Skeletal muscle cell (primary cell): Measurements from ENCODE around the gene ENSA.
"Not testable (repeated sequence)": the region's sequence is repeated elsewhere in the genome, so short reads cannot be mapped to it uniquely, and the experiment has no call there.

ENCODE experiments used
- DNase-seq: peaks from one replicate; pipeline ENCODE4 v3.0.0-alpha.2; 2010; ENCODE audit warnings: low read depth
- H3K4me3 ChIP-seq: 2 replicates; pipeline ENCODE4 v1.5.1; 2011; ENCODE audit warnings: low read depth, mild to moderate bottlenecking, control low read depth, low read length, moderate library complexity

Gene ENSA

DNA sequence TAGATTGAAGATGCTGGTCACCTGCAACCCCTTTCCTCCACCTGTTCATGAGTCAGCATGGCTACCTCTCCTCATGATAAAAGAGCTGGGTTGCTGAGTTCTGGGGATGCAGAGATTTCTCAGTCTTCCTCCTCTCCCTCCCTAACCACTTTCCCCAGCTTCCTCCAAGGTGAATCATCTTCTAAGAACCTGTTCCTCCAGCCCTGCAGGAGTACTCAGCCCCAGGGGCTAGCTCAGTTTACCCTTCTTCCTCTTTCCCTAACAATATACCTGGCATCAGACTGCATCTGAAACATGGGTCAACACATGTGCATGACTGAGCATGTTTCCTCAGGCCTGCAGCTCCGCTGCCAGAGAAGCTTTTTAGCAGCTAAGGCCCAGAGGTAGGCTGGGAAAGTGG, 5.3 kb downstream of the ENSA start:
- not testable (repeated sequence) for H3K4me3 ChIP-seq, DNase-seq

DNA sequence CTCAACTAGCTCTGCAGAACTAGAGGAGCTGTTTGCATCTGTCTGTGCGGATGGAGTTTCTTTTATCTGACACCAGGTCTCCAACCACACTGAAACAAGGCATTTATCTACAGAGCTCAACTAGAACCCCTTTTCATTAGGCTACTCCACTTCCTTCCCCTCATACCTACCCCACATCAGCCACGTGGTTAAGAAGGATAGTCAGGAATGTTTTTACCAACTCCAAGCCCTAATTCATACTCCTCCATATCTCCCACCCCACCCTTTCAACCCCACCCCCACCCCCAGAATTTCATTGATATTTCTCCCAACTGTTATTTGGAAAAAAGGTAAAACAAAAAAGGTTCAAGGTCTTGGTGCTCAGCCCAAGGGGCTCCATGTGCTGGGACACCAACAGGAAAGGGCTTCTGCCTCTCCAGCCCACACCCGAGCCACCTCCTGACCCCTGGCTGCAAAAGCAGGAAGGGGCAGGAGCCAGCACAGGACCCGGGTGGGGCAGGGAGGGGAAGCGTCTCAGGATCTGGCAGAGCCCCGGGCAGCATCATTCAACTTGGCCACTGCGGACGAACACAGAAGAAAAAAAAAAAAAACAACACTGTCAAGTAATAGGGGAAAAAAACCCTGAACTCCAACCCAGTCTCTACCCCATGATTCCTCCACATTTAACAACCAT, 7.0 kb downstream of the ENSA start:
- no peak for DNase-seq
- no peak overlapping the region for H3K4me3 ChIP-seq

DNA sequence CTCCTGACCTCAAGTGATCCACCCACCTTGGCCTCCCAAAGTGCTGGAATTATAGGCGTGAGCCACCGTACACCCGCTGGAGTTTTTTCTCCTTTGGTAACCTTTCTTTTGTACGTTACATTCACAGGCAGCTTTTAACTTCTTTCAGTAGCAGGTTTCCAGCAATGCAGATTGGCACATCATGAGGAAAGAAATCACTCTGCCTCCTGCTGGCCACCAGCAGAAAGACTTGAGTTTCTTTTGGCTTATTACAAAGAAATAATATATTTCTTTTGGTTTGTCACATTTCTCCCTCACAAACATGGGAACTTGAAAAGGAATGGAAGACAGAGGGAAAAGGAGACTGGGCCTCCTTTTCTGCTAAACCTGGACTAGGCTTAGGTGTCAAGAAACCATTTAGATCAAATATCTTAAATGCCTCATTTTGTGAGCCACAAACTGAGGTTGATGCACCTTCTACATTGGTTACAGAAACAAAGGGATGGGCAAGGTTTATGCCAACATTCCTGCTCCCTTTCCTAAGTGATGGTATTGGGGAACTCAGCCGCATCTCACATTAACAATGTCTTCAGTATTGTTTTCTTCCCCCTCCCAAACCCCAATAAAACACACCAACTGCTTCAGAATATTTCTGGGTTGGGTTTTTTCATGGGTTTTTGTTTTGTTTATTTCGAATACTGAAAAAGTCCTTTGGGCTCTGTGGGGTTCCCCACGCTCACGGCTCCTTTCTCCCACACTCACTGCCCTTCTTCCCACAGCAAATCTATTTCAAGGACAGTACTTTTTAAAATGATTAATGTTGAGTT, 7.7 kb downstream of the ENSA start:
- no peak overlapping the region for H3K4me3 ChIP-seq
- peak; percentile 31 for DNase-seq

- no peak overlapping the region for H3K4me3 ChIP-seq
- no peak for DNase-seq
These were observed 8.5 kb downstream of the ENSA start for GRCh38 chr1:150620919-150621318.

DNA sequence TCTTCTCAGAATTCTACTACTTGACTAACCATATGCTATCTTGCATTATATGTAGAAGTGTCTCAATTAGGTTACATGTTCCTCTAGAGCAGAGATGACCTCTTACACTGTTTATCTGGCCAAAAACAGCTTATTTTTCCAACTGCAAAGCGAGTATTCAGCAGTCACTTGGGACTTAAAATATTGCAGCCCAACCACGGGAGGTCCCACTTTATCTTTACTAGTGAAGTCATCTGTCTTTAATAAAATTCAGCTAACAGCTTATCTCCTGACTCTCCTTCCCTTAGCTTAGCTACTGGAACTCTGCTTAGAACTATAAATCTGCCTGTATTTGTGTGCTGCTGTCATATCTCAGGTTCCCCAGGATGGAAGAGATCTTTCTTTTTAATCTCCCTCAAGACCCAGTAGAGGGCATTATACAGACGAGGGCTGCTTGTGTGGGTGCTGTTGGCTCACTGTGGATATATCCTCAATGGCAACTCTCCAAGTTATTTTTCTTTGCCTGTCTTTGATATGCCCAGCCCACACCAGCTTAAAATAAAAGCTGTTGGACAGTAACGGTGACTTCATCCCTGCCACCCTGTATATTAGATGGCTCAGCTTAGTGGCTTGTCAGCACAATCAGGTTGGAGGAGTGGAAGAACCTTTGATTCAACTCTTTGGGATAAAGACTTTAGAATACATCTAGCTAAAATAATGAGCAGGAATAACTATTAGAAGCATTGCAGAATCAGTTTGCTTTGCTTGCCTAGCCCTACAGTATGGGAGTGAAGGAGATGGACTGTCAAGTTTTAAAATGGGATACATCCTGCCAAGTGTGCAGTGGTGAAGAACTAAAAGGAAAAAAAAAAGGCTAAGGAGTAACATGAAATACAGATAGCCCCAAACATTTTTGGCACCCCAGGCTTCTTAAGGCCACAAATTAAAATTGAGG, 9.6 kb downstream of the ENSA start:
- peak; percentile 59 for DNase-seq
- H3K4me3 ChIP-seq, result no peak overlapping the region

DNA sequence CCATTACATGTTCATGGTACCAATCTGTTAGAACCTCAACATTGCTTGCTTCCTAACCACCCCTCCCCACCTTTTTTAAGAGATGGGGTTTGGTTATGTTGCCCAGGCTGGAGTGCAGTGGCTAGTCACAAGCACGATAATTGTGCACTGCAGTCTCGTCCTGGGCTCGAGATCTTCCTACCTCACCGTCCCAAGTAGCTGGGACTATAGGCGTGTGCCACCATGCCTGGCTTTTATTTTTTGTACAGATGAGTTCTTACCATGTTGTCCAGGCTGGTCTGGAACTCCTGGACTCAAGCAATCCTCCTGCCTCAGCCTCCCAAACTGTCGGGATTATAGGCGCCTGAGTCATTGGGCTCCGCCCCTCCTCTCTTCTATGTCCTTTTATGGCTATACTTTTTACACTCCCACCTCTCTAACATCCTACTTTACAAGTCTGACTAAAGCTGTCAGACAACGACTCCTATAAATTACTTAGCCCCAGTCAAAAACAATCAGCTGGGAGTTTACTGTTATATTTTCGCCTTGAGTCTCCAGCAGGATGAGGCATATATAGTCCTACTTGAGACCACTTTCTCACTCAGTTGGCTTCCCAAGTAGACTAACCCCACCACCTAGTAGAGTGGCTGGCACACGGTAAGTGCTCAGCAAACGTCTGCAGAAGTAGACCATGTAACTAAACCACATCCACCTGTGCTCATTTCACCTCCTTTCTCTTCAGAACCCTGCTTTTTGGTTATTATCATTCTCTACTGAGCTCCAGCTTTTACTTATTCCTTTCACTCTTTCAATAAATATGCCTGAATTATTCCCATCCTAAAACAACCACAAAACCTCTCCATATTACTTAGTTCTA, 13.8 kb downstream of the ENSA start:
- no peak overlapping the region for H3K4me3 ChIP-seq
- no peak for DNase-seq

DNA sequence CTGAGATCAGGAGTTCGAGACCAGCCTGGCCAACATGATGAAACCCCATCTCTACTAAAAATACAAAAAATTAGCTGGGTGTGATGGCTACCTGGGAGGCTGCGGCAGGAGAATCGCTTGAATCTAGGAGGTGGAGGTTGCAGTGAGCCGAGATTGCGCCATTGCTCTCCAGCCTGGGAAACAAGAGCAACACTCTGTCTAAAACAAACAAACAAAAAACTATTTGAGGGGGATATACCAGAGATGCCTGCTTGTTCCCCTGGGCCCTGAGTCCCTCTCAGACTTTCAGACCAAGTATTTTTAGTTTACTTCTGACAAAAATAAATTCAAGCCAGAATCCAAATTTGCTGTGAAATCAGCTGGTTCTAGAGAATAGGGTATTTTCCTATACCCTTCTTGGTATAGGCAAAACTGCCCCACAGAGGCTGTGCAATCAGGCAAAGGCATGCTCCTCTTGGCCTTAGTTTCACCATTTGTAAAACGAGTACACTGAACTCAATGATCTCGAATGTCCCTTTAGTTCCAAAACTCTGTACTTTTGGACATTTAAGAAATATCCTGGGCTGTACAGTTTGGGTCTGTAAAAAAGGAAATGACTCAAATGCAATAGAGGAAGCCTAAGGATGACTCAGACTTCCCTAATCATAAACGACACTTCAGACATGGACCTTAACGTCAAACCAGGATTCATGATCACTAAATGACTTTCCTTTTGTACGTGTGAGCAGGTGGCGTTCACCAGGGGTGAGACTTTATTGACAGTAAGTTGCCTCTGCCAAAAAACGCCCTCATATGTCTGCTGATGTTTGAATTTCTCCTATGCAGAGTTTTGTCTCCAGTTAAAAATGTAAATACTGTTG, 16.1 kb downstream of the ENSA start:
- no peak overlapping the region for H3K4me3 ChIP-seq
- peak; percentile 91 for DNase-seq

DNA sequence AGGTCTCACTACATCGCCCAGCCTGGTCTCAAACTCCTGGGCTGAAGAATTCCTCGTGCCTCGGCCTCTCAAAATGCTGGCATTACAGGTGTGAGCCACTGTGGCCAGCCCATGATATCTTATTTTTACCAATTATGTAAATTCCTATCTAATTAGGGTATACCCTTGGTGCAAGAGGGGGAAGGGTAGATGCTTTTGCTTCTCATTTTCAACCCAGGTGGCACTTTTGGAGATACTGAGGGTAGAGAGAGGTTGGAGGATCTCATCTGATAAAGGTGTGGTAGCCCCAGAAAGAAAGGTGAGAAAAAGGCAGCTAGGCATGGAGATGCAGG, 17.4 kb downstream of the ENSA start:
- no peak overlapping the region for H3K4me3 ChIP-seq
- no peak for DNase-seq

DNA sequence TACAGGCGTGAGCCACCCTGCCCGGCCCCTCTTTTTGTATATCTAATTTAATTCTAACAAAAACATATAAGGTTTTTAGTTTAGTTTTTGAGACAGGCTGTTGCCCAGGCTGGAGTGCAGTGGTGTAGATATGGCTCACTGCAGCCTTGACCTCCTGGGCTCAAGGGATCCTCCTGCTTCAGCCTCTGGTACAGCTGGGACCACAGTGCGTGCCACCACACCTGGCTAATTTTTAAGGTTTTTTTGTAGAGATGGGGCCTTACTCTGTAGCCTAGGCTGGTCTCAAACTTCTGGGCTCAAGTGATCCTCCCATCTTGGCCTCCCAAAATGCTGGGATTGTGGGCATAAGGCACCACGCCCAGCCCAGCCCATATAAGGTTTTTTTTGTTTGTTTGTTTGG, 18.8 kb downstream of the ENSA start:
- no peak overlapping the region for H3K4me3 ChIP-seq
- DNase-seq, result no peak

GRCh38 chr1:150609732-150610131, 19.7 kb downstream of the ENSA start:
- no peak for DNase-seq
- no peak overlapping the region for H3K4me3 ChIP-seq

DNA sequence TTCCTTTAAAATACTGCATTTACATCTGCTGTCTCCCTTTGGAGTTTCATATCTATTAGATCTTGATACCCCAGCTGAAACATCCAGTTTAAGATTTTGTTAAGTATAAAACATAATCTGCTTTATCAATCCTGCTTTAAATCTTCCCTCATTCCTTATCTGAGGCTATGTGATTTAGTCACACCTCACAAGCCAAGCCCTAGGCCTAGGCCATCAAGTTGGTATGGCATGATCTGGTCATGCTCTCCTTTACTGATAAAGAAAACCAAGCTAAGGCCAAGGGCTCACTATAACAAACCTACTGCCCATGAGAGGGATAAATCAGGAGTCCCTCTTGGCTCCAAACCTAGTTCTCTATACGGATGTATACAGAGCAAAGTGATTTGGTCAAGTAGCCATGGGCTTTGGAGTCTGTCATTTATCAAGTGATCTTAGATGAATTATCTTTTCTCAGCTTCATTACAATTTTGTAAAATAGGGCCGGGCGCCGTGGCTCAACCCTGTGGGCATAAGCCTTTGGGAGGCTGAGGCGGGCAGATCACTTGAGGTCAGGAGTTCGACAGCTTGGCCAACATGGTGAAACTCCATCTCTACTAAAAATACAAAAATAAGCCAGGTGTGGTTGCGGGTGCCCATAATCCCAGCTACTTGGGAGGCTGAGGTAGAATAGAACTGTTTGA, 22.8 kb downstream of the ENSA start:
- no peak for DNase-seq
- no peak overlapping the region for H3K4me3 ChIP-seq

GRCh38 chr1:150605451-150605731, 24.0 kb downstream of the ENSA start:
- H3K4me3 ChIP-seq, DNase-seq: not testable (repeated sequence)

DNA sequence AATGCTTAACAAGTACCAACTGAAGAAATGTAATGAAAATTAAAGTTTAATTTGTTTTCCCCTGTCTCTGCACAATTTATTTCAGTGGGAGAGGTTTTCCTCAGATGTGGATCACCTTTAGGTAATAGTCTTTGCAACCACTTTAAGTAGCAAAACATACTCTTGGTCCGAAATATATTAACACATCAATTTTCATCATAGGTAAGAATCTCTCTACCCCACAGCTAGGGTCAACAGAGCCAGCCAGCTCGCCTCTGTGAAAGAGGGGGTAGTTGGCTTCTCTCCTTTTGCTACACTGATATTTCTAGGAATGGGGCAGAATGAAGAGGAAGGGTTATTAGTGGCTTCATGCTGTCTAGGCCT, 25.2 kb downstream of the ENSA start:
- DNase-seq, result no peak
- H3K4me3 ChIP-seq, result no peak overlapping the region

GRCh38 chr1:150603711-150604110, 25.7 kb downstream of the ENSA start:
- no peak overlapping the region for H3K4me3 ChIP-seq
- no peak for DNase-seq

- not testable (repeated sequence) for DNase-seq, H3K4me3 ChIP-seq
These were observed 27.0 kb downstream of the ENSA start for GRCh38 chr1:150602372-150602771.

DNA sequence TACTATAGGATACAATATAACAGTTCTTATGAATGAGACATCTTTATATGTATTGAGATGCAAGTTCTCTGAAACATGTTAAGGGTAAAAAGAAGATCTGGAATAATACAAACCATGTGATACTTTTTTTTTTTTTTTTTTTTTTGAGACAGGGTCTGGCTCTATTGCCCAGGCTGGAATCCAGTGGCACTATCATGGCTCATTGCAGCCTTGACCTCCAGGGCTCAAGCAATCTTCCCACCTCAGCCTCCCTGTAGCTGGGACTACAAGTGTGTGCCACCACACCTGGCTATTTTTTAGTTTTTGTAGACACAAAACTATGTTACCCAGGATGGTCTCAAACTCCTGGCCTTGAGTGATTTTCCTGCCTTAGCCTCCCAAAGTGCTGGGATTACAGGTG, 27.9 kb downstream of the ENSA start:
- no peak overlapping the region for H3K4me3 ChIP-seq
- no peak for DNase-seq

GRCh38 chr1:150598346-150598745, 31.1 kb downstream of the ENSA start:
- H3K4me3 ChIP-seq, DNase-seq: not testable (repeated sequence)

- no peak for DNase-seq
- H3K4me3 ChIP-seq, result no peak overlapping the region
These were observed 32.4 kb downstream of the ENSA start for GRCh38 chr1:150596976-150597375.
